Stimulated activated CD8-positive, alpha-beta memory T cell treated with anti-CD3 and anti-CD28 coated beads, Interleukin-12 subunit alpha, Interleukin-12 subunit beta, amount 100 ng/mL, for 4 hours (primary cell): ENCODE measurements around the gene CDKN2B-AS1.

Experiments
- DNase-seq: peaks from one replicate; pipeline ENCODE4 v3.0.0-alpha.2; 2020; ENCODE audit warnings: low read depth

The CDKN2B-AS1 gene

DNA sequence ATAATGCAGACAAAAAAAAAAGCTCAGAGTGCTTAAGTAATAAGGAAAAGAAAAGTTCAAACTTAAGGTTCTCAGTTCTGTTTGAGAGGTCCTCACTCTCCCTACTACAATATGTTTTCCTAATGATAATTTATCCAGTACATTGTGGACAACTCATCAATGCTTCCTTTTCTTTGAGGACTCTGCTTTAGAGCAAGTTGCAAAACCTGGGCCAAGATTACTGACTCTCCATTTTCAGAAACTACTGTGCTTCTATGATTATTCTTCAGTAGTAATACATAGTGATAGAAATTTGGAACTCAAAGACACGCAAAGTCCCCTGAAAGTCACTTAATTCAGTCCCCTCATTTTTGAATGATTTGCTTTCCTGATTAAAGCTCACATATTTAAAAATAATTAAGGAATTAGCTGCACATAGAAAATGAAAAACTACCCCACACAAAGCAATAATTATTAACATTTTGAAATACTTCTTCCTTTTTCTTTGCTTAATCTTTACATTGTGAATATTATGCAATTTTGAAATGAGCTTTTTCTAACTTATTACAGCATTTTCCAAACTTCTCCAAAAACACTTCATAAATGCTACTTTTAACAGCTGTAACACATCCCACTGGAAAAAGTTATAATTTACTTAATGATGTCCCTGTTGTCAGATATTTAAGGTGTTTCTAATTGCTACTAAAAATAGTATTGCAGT, 11.6 kb upstream of the CDKN2B-AS1 start:
- no peak for DNase-seq

DNA sequence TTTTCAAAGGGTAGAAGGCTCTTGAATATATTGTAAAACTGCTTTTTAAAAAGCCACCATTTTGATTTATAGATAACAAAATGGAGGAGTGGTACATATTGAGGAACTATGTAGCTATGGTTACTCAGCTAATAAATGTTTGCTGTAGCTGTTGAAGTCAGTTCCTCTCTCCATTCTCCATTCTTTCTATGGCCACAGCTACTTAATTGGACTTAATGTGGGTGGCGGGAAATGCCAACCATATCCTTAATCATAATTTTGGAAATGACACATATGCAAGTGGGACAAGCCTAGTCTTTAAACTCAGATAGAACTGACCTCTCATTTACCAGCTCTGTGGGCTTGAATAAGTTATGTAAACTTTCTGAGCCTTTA, 11.0 kb upstream of the CDKN2B-AS1 start:
- no peak for DNase-seq

DNA sequence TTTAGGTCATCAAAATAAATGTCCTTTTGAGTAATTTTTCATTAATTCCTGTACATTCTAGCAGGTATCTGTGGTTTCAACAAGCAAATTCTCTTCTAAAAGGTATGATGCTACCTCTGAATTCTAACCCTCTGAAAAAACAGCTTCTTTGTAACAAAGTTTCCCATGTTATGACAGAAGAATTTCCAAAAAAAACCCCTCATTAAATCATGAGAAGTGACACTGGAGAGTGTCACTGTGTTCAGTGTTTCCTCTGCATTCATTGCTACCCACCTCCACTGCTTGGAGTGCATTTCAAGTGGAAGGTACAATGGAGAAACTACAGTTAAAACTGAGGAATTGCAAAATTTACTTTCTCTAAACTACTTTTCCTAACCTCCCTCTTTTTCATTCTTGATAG, 10.5 kb upstream of the CDKN2B-AS1 start:
- DNase-seq = no peak

DNA sequence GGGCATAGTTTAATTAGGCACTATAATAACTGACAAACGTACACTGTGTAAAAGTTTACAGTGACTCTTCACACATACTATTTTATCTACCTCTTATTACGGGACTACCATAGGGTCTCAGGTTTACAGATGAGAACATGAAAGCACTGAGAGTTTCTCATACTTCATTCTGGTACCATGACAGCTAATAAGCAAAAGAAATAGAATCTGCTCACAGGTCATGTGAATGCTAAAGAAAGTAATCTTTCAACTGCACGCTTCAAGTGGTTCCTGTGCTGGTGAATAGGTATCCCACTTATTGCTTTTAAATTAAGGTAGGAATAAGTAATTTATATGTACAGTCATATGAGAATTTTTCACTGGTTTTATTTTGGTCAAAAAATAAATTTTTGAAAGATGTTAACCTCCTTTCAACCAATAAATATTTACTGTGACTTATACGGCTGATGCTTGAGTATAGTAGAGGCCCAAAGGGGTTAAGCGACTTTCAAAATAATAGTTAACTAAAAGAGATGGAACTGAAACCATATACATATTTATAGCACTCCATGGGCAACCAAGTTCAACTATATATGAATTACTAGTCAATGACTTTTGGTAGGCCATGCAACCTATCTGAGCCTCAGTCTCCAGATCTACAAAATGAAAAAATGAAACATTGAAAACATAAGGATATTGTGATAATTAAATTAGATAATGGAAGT, 8.5 kb upstream of the CDKN2B-AS1 start:
- no peak for DNase-seq

DNA sequence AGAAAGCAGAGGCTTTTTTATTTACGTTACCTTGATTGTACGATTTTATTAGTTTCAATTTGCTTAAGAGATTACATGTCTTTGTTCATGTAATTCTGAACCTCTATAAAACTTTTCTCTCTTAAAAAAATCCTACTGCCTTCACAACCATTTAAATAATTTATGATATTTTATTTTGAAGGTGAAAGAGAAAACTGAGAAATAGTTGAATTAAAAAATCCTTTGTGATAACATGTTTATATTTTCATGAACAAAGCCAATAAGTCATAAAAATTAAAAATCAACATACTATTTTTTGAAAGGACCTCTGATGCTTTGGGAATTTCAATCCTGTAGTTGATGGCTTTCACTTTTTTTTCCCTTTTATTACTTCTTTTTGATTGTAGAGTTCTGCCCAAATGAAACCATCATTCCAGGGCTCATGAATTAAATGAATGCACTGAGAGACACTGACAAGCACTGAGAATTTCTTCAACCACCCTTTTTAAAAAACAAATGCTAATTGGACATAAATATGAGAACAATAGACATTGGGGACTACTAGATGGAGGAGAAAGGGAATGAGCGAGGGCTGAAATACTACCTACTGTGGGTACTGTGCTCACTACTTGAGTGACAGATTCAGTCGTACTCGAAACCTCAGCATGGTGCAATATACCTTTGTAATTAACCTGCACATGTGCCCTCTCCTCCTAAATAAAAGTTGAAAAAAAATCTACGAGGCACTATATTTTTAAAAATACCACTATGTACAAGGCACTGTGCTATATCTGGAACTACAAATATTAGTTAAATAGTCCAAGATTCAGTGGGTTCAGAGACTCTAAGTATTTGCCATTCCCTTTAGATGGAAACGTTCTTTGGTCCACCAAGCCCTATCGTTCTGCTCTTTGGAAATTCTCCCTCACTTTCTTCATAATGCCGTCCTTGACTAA, 6.3 kb upstream of the CDKN2B-AS1 start:
- DNase-seq = no peak

DNA sequence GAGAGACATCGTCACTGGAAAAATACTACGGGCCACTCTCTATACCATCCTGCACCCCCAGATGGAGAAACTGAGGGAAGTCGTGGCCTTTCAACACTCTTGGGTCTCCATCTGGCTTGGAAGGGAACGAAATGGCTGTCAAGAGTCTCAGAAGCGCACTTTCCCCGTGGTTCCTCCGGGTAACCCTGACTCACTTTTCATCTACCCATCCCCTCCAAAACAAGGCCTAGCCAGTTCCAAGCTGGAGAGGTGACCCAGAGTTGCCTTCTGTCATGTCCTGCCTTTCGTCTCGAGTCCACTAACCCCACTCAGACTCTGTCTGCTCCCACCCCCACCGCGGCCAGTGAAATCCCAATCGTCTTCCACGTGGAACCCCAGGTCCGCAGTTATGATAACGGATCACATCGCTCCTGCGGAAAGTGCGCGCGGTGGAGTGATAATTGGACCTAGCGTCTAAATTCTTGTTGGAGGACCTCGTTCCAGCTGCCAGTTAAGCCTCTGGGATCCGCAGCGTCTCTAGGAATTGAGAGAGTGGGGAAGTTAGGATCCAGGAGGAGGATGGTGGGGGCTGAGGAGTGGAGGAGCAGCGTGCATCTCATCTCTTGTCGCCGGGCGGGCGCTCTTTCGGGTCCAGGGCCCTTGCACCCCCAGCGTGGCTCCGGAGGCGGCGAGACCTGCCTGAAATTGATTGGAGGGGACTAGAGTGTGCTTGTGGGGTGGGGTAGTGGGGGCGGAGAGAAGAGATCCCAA, 5.0 kb upstream of the CDKN2B-AS1 start:
- no peak for DNase-seq

DNA sequence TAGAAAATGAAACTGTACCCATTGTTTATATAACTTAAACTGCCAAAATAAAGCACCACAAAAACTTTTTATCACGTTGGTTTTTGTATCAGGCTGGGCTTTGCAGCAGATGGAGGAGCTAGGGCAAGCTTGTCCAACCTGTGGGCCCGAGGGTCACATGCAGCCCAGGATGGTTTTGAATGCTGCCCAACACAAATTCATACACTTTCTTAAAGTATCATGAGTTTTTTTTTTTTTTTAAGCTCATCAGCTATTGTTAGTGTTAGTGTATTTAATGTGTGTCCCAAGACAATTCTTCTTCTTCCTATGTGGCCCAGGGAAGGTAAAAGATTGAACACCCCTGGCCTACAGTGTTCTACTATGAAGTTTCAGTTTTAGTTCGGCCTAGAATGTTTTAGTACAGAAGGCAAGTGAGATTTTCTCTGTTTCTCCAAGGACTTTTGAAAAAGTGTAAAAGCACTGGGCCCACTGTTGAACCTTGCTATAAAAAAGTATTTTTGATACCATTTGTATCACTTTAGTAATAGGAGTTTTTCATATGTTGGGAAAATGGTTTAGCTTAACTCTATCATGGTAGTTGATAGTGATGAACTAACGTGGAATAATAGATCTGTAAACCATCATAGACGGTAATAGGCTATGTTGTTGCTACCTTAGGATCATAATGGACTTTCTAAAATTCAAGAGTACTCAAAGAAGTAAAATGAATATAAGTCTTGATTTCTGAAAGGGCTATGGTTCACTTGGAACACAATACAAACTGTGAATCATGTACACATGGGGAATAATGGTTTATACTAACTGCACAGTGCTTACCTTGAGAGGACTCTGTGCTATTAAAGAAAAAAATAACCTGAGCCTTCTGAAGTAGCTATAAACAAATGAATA, 3.3 kb upstream of the CDKN2B-AS1 start:
- no peak for DNase-seq

DNA sequence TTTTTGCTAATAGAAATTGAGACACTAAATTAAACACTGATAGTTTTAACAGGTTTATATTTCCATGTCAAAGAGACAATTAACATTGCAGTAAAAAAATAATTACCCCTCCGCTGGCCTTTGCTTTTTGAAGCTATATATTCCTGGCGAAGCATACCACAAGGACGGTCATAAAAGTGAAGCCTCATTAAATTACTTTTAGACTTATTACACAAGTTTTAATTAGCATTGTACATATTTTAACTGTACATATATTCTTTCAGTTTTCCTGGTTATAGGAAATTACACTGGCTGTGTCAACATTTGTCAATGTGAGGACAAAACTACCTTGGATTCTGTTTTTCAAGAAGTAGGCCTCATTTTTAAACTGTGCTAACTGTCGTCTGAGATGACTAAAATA, 1.6 kb upstream of the CDKN2B-AS1 start:
- no peak for DNase-seq

DNA sequence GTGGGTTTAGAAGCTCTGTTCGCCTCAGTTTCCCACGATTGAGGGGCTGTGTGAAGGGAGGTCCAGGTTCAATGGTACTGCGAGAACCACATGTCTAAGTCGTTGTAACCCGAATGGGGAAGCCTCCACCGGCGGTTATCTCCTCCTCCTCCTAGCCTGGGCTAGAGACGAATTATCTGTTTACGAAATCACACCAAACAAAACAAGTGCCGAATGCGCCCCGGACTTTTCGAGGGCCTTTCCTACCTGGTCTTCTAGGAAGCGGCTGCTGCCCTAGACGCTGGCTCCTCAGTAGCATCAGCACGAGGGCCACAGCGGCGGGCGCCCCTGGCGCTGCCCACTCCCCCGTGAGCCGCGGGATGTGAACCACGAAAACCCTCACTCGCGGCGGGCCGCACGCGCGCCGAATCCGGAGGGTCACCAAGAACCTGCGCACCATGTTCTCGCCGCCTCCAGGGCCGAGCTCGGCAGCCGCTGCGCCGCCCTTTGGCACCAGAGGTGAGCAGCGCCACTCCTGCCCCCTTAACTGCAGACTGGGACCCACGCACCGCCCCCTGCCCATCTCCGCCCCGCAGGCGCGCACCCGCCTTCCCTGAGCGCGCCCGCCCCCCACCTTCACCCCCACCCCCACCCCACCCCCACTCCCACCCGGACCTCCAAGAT, 567 bp upstream of the CDKN2B-AS1 start, which contains the start of gene CDKN2A:
CDKN2A (minus strand) TSS at position 500 of the 663 bp plus-strand sequence.
- DNase-seq = peak; percentile 23

DNA sequence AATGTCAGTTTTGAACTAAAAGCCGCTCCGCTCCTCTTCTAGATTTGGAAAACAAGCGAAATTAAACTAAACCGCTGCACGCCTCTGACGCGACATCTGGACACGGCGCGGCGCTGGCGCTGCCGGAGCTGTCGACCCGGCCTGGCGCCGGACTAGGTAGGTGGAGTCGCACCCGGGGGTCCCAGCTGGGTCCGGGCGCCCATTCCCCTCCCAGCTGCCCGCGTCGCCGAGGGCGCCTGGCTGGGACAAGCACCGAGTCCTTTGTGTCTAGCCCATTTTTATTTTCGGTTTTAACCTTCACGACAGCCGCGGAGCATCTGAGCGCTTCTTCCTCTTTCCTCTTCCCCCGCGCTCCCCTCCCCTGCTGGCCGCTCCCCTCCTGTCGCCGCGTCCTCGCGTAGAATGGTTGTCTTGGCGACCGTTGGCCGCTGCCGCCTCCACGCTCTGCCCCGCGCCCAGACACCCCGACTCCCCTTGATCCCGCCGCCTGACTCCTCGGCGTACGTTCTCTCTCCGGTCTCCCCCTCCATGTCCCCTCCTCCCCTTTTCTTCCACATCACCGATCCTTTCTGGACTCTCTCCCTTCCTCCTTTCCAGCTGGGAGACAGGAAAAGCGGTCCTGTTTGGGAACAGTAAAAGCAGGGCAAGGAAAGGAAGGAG, 545 bp downstream of the CDKN2B-AS1 start:
- DNase-seq = peak; percentile 59

DNA sequence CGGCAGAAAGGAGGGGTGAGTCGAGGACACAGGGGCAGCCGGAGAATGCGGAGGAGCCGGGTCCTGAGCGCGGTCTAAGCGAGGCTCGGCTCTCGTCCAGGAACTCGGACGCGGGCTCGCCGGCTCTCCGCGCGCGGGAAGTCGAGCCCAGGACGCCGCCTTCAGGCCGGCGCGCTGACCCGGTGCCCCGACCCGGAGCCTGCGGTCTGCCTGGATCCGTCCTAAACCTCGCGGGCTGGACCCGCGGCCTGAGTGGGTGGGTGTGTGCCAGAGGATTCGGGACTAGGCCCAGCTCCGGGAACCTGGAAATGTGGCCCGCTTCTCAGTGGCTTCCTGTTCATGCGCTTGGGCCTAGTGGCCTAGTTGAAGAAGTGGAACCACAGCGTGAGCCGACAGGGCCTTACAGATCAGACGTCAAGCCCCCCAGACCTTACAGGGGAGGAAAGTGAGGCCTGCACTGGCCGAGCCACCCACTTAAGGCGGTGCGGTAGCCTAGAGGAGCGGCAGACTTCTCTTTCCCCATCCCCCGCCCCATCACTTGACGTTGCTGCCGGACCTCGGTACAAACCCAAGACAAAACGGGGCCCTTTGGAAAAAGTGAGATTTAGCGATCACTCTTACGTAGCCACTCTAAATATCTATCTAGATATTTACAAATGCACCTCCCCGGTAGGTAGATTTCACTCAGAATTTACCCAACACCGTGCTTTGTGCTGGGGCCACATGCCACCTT, 1.2 kb downstream of the CDKN2B-AS1 start:
- no peak for DNase-seq

DNA sequence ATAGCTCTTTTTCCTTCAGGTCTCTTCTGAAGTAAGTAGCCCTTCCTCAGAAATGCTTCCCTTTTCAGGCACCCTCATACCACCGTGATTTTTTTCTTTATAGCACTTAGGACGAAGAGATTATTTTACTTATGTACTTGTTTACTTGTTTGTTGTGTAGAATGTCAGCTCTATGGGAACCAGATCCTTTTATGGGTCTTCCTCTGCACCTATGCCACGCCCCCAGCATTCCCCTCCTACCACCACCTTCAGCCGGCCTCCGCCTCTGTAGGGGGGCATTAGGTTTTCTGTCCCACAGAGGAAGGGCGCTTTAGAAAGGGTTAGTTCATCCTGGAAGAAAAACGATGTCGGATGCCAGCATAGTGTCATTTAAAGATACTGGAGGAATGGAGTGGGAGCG, 1.8 kb downstream of the CDKN2B-AS1 start:
- no peak for DNase-seq

DNA sequence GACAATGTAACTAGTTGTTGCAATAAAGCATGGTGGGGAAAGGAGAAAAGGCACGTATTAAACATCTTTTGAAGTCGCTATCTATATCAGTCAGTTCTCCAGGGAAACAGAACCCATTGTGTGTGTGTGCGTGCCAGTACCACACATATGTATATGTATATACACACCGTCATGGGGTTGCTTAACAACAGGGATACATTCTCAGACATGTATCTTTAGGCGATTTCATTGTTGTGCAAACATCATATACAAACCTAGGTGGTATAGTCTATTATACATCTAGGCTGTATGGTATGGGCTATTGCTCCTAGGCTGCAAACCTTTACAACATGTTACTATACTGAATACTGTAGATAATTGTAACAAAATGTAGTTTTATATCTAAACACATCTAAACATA, 2.3 kb downstream of the CDKN2B-AS1 start:
- no peak for DNase-seq

DNA sequence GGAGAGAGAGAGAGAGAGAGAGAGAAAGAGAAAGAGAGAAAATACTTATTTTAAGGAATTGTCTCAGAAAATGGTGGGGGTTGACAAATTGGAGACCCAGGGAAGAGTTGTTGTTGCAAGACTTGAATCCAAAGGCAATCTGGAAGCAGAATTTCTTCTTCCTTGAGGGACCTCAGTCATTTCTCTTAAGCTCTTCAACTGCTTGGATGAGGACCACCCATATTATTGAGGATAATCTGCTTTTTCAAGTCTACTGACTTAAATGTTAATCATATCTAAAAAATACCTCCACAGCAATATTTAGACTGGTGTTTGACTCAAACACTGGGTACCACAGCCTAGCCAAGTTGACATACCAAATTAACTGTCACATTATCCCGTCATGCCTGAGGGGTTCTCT, 2.9 kb downstream of the CDKN2B-AS1 start:
- DNase-seq = no peak

DNA sequence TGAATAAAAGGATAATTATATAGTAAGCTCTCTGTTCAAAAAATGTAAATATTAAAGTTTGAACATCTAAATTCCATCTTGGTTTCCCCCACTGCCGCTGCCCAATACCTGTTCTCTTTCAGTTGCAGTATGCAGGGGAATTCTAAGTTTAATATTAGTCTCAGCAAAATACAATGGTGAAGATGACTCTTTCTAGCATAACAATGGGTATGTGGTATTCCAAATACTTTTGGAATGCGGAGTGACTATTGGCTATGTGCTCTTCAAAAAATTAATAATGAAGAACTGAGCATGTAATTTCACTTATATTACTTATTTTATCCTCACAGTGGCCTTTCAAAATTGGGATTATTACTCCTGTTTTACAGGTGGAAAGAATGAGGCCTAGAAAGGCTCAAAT, 3.4 kb downstream of the CDKN2B-AS1 start:
- DNase-seq = no peak

DNA sequence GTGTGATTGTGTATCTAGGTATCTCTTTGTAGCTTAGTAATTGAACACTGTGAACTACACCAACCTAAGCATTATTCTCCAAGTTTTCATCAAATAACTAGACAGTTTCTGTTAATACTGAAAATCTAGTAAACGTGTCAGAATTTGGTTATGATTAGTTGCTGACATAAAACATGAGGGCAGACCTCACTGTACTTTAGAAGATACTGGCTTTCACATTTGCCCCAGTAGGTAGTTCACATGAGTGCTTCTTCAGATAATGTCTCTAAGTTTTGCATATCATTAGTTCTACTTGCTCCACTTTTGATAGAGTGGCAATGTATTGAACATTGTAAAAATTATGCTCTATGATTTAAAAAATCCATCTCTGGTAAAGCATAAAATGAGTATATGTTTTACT, 7.4 kb downstream of the CDKN2B-AS1 start:
- DNase-seq = no peak

DNA sequence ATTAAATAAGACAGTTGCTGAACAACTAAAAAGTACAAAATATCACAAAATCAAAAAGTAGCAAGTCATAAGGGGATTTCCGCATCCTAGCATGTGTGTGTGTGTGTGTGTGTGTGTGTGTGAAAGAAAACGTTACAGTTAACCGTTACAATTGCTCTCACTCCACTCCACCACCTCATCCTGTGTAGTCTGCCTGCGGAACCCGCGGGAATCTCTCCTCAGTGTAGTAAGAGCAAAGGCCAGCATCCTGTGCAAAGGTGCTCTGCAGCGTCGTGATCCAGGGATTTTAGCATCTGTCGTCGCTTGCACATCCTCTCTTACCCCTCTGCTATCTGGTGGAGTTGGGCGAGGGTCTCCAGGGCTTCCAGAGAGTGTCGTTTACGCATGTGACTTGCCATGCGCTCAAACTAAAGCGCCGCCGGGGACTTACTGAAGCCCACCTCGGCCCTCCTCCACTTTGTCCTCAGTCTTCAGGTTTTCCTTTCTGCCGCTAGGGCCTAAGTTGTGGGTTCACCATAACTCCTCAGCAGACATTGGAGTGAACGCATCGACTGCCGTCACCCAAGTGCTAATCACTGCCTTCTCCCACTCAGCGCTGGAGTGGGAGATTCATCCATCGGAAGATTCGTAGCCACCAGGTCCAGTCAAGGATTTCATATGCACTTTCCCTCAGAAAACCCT, 10.6 kb downstream of the CDKN2B-AS1 start:
- DNase-seq = no peak
